HG02943 (cell line): ENCODE results near the gene WSCD2.

Experiments used
- ATAC-seq: cut with Tn5 transposase; IDR thresholded peaks from one replicate; pipeline ENCODE4 v1.9.1; 2021; ENCODE audit warnings: mild to moderate bottlenecking, low read depth, moderate library complexity; ENCODE audit not compliant: unreplicated experiment

The WSCD2 gene

GRCh38 chr12:108296945-108297344 is 167.9 kb downstream of the WSCD2 start:
- no peak for ATAC-seq

GRCh38 chr12:108297424-108297823 is 168.3 kb downstream of the WSCD2 start:
- no peak for ATAC-seq

GRCh38 chr12:108297895-108298760 is 169.0 kb downstream of the WSCD2 start:
- no peak for ATAC-seq

GRCh38 chr12:108298761-108299275 is 169.7 kb downstream of the WSCD2 start:
- no peak for ATAC-seq

DNA sequence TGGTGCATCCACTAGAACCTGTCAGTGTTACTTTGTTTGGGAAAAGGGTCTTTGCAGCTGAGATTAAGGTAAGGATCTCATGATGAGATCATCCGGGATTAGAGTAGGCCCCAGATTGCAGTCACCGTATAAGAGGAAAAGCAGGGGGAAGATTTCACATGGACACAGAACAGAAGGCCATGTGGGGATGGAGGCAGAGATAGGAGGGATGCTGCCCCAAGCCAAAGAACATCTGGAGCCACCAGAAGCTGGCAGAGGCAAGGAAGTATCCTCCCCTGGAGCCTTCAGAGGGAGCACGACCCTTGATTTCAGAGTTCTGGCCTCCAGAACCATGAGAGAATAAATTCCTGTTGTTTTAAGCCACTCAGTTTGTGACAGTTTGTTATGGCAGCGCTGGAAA is 170.4 kb downstream of the WSCD2 start:
- no peak for ATAC-seq
